Coronary artery (tissue), 2 donors: ENCODE data around the gene HOXC9.
"Not testable (repeated sequence)": the region's sequence is repeated elsewhere in the genome, so short reads cannot be mapped to it uniquely, and the experiment has no call there.

Experiments used
- DNase-seq: peaks from one replicate; pipeline ENCODE4 v3.0.0-alpha.2; 2017; ENCODE audit warnings: low spot score
- H3K27ac ChIP-seq, 2 donors: fragments of 200-600 bp; sonication (generic); one replicate each; pipeline ENCODE4 v1.5.1; 2016 to 2019
- H3K4me3 ChIP-seq: fragments of 200-600 bp; sonication (generic); 2 replicates; pipeline ENCODE4 v1.5.1; 2016; ENCODE audit warnings: mild to moderate bottlenecking, moderate library complexity
- TF ChIP-seq, protein P1 (sequence below): fragments of 200-600 bp; sonication (generic); IDR thresholded peaks from one replicate; pipeline ENCODE4 v1.5.1; 2019; ENCODE audit warnings: antibody characterized with exemption

HOXC9 gene

DNA sequence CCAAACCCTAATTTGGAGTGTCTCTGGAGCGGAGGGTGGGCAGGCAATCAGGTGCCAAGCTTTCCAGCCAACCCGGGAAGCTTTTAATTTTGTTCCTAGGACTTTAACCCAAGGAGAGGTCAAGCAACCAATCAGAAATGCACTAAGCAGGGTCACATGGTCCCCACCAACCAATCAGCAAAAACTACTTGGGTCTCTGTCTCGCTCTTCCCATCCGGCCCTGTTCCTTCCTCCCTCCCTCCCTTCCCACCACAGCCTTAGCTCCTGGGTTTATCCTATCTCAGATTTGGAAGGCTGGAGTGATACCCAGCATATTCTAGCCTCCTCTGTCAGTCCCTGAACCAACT, 40.2 kb downstream of the HOXC9 start:
- Histone ChIP-seq H3K4me3 (no peak overlapping the region), H3K27ac (no peak overlapping the region)
- TF ChIP-seq, protein P1, sequence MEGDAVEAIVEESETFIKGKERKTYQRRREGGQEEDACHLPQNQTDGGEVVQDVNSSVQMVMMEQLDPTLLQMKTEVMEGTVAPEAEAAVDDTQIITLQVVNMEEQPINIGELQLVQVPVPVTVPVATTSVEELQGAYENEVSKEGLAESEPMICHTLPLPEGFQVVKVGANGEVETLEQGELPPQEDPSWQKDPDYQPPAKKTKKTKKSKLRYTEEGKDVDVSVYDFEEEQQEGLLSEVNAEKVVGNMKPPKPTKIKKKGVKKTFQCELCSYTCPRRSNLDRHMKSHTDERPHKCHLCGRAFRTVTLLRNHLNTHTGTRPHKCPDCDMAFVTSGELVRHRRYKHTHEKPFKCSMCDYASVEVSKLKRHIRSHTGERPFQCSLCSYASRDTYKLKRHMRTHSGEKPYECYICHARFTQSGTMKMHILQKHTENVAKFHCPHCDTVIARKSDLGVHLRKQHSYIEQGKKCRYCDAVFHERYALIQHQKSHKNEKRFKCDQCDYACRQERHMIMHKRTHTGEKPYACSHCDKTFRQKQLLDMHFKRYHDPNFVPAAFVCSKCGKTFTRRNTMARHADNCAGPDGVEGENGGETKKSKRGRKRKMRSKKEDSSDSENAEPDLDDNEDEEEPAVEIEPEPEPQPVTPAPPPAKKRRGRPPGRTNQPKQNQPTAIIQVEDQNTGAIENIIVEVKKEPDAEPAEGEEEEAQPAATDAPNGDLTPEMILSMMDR, result no peak
- DNase-seq, result no peak

DNA sequence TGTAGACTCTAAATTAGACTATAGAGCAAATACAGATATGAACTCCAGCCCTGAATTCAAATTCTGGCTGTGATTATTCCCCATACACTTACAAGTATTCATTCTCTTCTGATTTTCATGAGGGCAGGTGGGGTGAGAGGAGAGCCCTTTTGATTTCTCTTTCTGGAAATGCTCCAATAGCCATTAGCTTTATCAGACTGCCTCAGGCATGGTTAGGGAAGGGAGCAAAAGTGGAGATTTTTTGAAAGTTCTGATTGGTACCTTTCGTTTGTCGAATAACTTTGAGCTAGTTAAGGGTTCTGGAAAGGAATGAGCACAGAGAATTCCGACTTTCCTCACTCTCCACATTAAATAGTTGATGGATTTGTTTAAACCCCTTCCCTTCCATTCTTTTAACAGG, 40.7 kb downstream of the HOXC9 start:
- TF ChIP-seq, protein P1, result no peak
- Histone ChIP-seq H3K4me3 (no peak overlapping the region), H3K27ac (no peak overlapping the region)
- DNase-seq, result no peak

DNA sequence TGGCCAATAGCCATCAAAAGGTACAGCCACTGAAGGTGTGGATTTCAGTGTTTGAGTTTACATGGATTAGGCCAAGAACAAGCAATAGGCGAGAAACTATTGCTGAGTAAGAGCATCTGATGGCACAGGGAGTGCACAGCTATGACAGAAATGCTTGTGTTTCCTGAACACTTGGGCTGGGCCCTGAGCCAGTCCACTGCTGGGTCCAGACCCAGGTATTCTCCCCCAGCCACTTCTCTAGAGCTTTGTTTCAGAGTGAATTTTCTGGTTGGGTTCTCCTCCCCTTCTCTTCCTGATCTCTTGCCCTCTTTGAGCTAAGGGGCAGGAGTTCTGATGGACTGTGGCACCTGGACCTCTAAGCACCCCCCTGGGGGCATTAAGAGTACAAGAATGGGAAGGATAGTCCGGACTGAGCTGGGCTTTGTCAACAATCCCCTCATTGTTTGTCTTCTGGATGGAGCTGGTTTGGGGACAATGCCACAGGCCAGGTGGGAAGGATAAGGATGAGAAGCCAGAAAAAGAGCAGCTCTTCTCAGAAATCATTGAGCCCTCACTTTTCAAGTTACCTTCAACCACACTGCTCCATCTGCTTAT, 41.2 kb downstream of the HOXC9 start:
- no peak overlapping the region for H3K27ac ChIP-seq
- TF ChIP-seq, protein P1, result no peak
- no peak for DNase-seq
- H3K4me3 ChIP-seq, result no peak overlapping the region

DNA sequence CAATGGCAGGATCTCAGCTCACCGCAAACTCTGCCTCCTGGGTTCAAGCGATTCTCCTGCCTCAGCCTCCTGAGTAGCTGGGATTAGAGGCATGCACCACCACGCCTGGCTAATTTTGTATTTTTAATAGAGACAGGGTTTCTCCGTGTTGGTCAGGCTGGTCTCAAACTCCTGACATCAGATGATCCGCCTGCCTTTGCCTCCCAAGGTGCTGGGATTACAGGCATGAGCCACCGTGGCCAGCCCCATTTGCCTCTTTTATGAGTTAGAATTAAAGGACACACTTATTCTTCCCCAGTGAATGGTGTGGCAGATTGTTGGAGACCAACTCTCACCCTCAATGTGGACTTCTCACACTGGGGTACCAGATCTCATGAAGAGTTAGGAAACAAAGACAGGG, 42.1 kb downstream of the HOXC9 start:
- H3K4me3 ChIP-seq, DNase-seq, H3K27ac ChIP-seq: not testable (repeated sequence)

DNA sequence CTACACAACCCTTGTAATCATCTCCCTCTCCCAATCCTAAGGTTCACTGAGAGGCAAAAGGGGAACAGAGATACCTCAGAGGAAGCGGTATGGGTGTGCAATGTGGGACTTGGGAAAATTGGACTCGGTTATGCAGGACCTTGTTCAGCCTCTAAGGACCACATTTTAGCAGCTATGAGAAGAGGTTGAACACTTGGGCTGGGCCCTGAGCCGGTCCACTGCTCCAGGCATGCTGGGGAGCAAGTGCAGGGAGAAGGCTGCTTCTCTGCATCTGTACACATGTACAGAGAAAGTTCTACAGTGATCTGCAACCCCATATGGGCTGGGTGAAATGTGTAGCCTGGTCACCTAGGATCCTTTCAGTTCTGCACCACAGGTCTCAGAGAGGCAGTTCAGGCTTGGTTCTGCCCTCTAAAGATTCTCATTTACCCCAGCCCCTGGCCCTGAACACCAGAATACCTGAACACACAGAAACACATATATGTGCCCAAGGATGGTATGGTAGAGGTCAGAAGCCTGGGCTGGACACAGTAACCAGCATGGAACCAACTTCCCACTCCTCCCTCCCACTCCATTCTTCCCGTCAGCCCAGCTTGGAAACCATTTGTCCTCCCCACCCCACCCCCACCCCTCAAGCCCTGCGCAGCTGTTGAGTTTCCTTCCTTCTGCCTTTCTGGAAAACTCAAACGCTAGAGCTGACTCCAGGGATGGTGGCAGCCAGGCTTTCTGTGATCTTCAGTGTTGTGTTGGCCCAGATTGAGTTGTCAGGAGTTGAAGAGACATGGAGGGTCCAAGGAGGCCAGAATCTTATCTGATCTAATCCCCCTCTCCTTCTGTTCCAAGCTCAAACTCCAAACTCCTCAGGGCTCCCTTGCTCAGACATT, 43.3 kb downstream of the HOXC9 start:
- DNase-seq, result no peak
- TF ChIP-seq, protein P1, result no peak
- no peak overlapping the region for H3K27ac ChIP-seq
- no peak overlapping the region for H3K4me3 ChIP-seq

DNA sequence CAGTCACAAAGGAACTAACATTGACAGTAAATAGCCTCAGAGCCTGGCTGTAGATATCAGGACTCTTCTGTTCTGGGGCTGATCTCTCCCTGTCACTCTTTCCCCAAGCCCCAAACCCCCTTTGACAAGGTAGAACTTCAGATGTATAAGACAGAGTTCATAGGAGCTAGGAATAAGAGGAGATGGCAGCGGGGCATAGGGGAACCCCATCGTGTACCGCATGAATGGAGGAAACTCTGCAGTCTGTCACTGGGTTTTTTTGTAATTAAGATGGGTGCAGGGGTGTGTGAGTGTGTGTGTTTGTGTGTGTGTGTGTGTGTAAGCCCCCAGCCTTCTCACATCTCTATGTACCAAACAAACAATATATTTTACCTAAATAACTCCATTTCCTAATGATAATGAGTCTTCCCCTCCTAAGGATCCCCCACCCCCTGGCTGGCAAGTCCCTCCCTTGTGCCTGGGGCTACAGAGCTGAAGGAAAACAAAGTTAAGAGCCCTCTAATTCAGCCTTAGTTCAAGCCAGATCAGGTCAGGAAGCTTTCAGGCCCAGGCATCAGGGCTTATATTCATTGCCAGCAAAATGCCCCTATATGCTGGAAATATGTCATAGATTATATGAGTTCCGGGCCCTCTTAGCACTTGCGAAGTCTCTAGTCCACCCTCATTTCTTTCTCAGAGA, 44.6 kb downstream of the HOXC9 start:
- H3K27ac ChIP-seq, result no peak overlapping the region
- DNase-seq, result no peak
- TF ChIP-seq, protein P1, result no peak
- H3K4me3 ChIP-seq, result no peak overlapping the region

DNA sequence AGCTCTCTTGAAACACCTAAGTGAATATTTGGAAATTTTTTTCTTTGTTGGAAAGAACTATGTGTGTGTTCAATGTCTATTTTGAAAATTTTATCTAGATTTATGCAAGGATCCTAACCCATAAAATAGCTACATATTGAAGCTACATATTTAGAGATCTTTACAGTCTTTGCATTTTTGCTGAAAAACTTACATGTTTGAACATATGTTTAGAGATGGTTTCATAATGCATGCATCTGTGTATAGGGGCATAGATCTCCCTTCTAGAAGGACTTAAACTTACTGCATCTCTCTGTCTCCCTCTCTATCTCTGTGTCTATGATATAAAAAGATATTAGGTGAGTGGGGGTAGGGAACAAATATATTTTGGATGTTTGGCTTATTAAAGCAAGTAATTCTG, 45.4 kb downstream of the HOXC9 start:
- TF ChIP-seq, protein P1, result no peak
- Histone ChIP-seq H3K27ac (no peak overlapping the region), H3K4me3 (no peak overlapping the region)
- no peak for DNase-seq
